HCT116 (cell line): ENCODE data around the gene TDRD3.
A peak's percentile ranks its signal among the peaks of the same experiment; 100 is the strongest.

Experiments used
- ATF3 ChIP-seq: IDR thresholded peaks from 2 replicates; pipeline ENCODE4 v1.6.1; 2012
- EGR1 ChIP-seq: IDR thresholded peaks from 2 replicates; pipeline ENCODE4 v1.6.1; 2012; ENCODE audit warnings: low read depth
- EZH2 ChIP-seq: fragments of 200-600 bp; sonication (generic); IDR thresholded peaks from 2 replicates; pipeline ENCODE4 v1.6.1; 2017; ENCODE audit warnings: antibody characterized with exemption, mixed run types
- EZH2phosphoT487 ChIP-seq: fragments of 200-600 bp; IDR thresholded peaks from 2 replicates; pipeline ENCODE4 v1.6.1; 2018; ENCODE audit warnings: antibody characterized with exemption, borderline replicate concordance
- FOSL1 ChIP-seq: IDR thresholded peaks from 2 replicates; pipeline ENCODE4 v1.6.1; 2012; ENCODE audit warnings: low read depth
- MAX ChIP-seq: IDR thresholded peaks from 2 replicates; pipeline ENCODE4 v1.6.1; 2012
- POLR2A ChIP-seq: IDR thresholded peaks from 2 replicates; pipeline ENCODE4 v1.7.0; 2011; ENCODE audit warnings: borderline replicate concordance; ENCODE audit not compliant: insufficient read depth, insufficient read length; ENCODE audit errors: extremely low read depth
- POLR2AphosphoS5 ChIP-seq: IDR thresholded peaks from 2 replicates; pipeline ENCODE4 v1.6.1; 2011; ENCODE audit warnings: mild to moderate bottlenecking, low read depth, low read length, moderate library complexity
- SIN3A ChIP-seq: IDR thresholded peaks from 2 replicates; pipeline ENCODE4 v1.6.1; 2012; ENCODE audit warnings: low read depth
- SRF ChIP-seq: IDR thresholded peaks from 2 replicates; pipeline ENCODE4 v1.6.1; 2012; ENCODE audit warnings: low read depth
- TCF7L2 ChIP-seq: IDR thresholded peaks from 2 replicates; pipeline ENCODE4 v1.7.0; 2011; ENCODE audit warnings: borderline replicate concordance, inconsistent platforms; ENCODE audit not compliant: insufficient read depth, insufficient read length; ENCODE audit errors: extremely low read depth
- ZNF274 ChIP-seq: fragments of 200-500 bp; sonication (Bioruptor generic); IDR thresholded peaks from 2 replicates; pipeline ENCODE4 v1.6.1; 2014; ENCODE audit warnings: mild to moderate bottlenecking, low read depth, low read length, inconsistent platforms
- TF ChIP-seq, protein P1 (sequence below), 3 experiments: fragments of 200-600 bp in 1 of 3; sonication (generic) in 1 of 3; IDR thresholded peaks in 2 of 3; conservative IDR thresholded peaks in 1 of 3; 2 replicates each; pipeline ENCODE4 v1.5.1; 2012 to 2017; ENCODE audit warnings: low read depth in 2 of 3, low read length in 2 of 3, antibody characterized with exemption in 1 of 3, borderline replicate concordance in 1 of 3, control low read depth in 1 of 3, mild to moderate bottlenecking in 1 of 3, mixed read lengths in 1 of 3, mixed run types in 1 of 3, moderate library complexity in 1 of 3; ENCODE audit not compliant: insufficient read depth in 1 of 3
- TF ChIP-seq, protein P2 (sequence below): IDR thresholded peaks from 2 replicates; pipeline ENCODE4 v1.6.1; 2012; ENCODE audit warnings: low read depth

DNA sequence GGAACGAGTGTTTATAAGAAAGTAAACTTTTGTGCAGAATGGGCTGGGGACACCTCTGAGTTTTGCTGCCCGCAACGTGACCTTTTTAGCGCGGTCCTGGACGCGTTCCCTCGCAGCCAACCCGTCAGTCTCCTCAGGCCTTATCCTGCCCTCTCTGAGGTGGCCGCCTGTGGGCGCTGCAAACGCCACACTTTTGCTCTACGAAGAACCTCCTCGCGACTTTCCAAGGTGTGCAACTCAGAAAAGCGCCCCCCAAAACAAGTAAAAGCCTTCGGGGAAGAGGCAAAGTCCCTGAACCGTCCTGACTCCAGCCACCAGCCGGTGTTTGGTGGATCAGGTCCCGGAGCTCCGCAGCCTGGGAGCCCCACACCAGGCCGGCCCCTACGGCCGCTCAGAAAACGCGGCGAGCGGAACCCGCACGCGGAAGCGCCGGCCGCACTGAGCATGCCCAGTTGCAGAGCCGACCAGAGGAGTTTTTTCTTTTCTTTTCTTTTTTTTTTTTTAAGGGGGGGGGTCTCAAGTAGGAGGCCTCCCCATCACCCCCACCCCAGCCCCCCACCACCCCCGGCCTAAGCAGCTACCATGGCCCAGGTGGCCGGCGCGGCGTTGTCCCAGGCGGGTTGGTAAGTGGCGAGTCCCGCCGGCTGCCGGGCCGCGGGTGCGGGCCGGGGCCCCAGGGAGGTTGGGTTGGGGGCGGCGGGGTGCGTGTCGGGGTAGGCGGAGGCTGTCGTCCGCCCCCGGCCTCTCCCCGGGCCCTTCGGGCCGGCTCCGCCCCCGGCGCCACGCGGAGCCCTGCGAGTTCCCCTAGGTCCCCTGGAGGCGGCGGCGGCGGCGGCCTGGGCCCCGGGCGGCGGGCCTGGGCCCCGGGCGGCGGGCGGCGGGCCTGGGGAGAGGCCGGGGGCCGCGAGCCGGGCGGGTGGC is at the start of gene TDRD3:
- peak; percentile 77 for TF ChIP-seq POLR2AphosphoS5
- TF ChIP-seq, protein P1, sequence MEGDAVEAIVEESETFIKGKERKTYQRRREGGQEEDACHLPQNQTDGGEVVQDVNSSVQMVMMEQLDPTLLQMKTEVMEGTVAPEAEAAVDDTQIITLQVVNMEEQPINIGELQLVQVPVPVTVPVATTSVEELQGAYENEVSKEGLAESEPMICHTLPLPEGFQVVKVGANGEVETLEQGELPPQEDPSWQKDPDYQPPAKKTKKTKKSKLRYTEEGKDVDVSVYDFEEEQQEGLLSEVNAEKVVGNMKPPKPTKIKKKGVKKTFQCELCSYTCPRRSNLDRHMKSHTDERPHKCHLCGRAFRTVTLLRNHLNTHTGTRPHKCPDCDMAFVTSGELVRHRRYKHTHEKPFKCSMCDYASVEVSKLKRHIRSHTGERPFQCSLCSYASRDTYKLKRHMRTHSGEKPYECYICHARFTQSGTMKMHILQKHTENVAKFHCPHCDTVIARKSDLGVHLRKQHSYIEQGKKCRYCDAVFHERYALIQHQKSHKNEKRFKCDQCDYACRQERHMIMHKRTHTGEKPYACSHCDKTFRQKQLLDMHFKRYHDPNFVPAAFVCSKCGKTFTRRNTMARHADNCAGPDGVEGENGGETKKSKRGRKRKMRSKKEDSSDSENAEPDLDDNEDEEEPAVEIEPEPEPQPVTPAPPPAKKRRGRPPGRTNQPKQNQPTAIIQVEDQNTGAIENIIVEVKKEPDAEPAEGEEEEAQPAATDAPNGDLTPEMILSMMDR (IDR thresholded peaks at IDR 0.05 in 2 of 3, conservative IDR thresholded peaks at IDR 0.05 in 1 of 3; ENCODE audit: borderline replicate concordance in 1 of 3, insufficient read depth in 1 of 3, low read depth in 2 of 3, low read length in 2 of 3): peak; percentile 37 to 81 (median 77); a peak in 5 of 6 replicates
- TF ChIP-seq ZNF274: no peak
- TF ChIP-seq TCF7L2: no peak
- TF ChIP-seq MAX: no peak; the same call in 1 of the 2 replicates
- no peak for TF ChIP-seq POLR2A
- TF ChIP-seq, protein P2, sequence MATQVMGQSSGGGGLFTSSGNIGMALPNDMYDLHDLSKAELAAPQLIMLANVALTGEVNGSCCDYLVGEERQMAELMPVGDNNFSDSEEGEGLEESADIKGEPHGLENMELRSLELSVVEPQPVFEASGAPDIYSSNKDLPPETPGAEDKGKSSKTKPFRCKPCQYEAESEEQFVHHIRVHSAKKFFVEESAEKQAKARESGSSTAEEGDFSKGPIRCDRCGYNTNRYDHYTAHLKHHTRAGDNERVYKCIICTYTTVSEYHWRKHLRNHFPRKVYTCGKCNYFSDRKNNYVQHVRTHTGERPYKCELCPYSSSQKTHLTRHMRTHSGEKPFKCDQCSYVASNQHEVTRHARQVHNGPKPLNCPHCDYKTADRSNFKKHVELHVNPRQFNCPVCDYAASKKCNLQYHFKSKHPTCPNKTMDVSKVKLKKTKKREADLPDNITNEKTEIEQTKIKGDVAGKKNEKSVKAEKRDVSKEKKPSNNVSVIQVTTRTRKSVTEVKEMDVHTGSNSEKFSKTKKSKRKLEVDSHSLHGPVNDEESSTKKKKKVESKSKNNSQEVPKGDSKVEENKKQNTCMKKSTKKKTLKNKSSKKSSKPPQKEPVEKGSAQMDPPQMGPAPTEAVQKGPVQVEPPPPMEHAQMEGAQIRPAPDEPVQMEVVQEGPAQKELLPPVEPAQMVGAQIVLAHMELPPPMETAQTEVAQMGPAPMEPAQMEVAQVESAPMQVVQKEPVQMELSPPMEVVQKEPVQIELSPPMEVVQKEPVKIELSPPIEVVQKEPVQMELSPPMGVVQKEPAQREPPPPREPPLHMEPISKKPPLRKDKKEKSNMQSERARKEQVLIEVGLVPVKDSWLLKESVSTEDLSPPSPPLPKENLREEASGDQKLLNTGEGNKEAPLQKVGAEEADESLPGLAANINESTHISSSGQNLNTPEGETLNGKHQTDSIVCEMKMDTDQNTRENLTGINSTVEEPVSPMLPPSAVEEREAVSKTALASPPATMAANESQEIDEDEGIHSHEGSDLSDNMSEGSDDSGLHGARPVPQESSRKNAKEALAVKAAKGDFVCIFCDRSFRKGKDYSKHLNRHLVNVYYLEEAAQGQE: no peak
- TF ChIP-seq SIN3A: no peak; the same call in 1 of the 2 replicates
- no peak for TF ChIP-seq ATF3
- TF ChIP-seq EZH2: no peak
- TF ChIP-seq SRF: no peak; the same call in 1 of the 2 replicates
- TF ChIP-seq EZH2phosphoT487: no peak
- TF ChIP-seq EGR1: peak; percentile 40; the same call in 1 of the 2 replicates
- no peak for TF ChIP-seq FOSL1
